Endothelial cell (in vitro differentiated cells): ENCODE data around the gene PTPRM. TPM values are rescaled to one million over a fixed set of nuclear protein-coding genes. Genes with fewer than 3 reads are reported as not detected.
A peak's percentile ranks its signal among the peaks of the same experiment; 100 is the strongest.

Experiments used
- DNase-seq: peaks from one replicate; pipeline ENCODE4 v3.0.0; 2021; ENCODE audit warnings: low spot score
- H3K27ac Mint-ChIP-seq: one replicate; pipeline ENCODE4 v1.8.0; 2021; ENCODE audit warnings: mixed read lengths, inconsistent platforms; ENCODE audit not compliant: unreplicated experiment
- H3K27me3 Mint-ChIP-seq: one replicate; pipeline ENCODE4 v1.8.0; 2021; ENCODE audit warnings: mild to moderate bottlenecking, moderate library complexity, mixed read lengths, inconsistent platforms; ENCODE audit not compliant: unreplicated experiment
- H3K36me3 Mint-ChIP-seq: one replicate; pipeline ENCODE4 v1.8.0; 2021; ENCODE audit warnings: mild to moderate bottlenecking, low read depth, mixed read lengths, inconsistent platforms; ENCODE audit not compliant: unreplicated experiment
- H3K4me1 Mint-ChIP-seq: one replicate; pipeline ENCODE4 v1.8.0; 2021; ENCODE audit warnings: mild to moderate bottlenecking, mixed read lengths, inconsistent platforms; ENCODE audit not compliant: unreplicated experiment
- H3K4me3 Mint-ChIP-seq: one replicate; pipeline ENCODE4 v1.8.0; 2021; ENCODE audit warnings: mild to moderate bottlenecking, mixed read lengths, inconsistent platforms; ENCODE audit not compliant: unreplicated experiment
- H3K9me3 Mint-ChIP-seq: one replicate; pipeline ENCODE4 v1.8.0; 2021; ENCODE audit warnings: mixed read lengths, inconsistent platforms; ENCODE audit not compliant: unreplicated experiment
- total RNA-seq: library from RNA; stranded (reverse); fragmentation: NEBNext Ultra II Directional; extraction: Animal tissue kit (Norgen Biotek cat#: 25700); gene quantifications from one replicate; pipeline ENCODE4 v1.2.1, GENCODE V29; 2021; ENCODE audit not compliant: unreplicated experiment
- TF ChIP-seq, protein P1 (sequence below): fragments of 200-600 bp; sonication (generic); IDR thresholded peaks from one replicate; pipeline ENCODE4 v1.5.0; 2021; ENCODE audit warnings: antibody characterized with exemption; ENCODE audit not compliant: unreplicated experiment

The PTPRM gene
- total RNA-seq, 1 donor from 2014 or later: 284 TPM

DNA sequence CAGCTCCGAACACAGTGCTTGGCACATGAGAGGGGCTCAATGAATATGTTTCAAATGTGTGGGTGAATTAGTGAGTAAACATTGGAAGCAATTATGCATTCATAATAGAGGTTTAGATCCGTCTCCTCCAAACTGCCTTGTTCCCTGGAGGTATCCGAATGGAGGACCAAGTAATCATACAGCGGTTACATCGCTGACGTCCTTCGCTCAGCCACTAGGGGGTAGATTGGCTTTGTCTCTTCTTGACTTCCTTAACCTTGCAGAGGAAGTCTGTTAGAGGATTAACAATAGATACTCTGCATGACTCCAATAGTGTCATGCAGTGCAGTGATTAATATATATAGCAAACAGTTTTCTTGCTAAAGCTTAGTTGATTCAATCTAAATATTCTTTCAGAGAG is 517.0 kb downstream of the PTPRM start:
- H3K36me3 Mint-ChIP-seq: peaks cover 26% of the 10 kb centered on the region
- DNase-seq: peak; percentile 61
- peaks cover 6% of the 10 kb centered on the region for H3K27me3 Mint-ChIP-seq
- no peak overlapping the region for H3K4me3 Mint-ChIP-seq
- H3K4me1 Mint-ChIP-seq: peaks cover 3% of the 10 kb centered on the region
- H3K27ac Mint-ChIP-seq: no peak overlapping the region
- TF ChIP-seq, protein P1, sequence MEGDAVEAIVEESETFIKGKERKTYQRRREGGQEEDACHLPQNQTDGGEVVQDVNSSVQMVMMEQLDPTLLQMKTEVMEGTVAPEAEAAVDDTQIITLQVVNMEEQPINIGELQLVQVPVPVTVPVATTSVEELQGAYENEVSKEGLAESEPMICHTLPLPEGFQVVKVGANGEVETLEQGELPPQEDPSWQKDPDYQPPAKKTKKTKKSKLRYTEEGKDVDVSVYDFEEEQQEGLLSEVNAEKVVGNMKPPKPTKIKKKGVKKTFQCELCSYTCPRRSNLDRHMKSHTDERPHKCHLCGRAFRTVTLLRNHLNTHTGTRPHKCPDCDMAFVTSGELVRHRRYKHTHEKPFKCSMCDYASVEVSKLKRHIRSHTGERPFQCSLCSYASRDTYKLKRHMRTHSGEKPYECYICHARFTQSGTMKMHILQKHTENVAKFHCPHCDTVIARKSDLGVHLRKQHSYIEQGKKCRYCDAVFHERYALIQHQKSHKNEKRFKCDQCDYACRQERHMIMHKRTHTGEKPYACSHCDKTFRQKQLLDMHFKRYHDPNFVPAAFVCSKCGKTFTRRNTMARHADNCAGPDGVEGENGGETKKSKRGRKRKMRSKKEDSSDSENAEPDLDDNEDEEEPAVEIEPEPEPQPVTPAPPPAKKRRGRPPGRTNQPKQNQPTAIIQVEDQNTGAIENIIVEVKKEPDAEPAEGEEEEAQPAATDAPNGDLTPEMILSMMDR: peak; percentile 79
- no peaks in the 10 kb centered on the region for H3K9me3 Mint-ChIP-seq

DNA sequence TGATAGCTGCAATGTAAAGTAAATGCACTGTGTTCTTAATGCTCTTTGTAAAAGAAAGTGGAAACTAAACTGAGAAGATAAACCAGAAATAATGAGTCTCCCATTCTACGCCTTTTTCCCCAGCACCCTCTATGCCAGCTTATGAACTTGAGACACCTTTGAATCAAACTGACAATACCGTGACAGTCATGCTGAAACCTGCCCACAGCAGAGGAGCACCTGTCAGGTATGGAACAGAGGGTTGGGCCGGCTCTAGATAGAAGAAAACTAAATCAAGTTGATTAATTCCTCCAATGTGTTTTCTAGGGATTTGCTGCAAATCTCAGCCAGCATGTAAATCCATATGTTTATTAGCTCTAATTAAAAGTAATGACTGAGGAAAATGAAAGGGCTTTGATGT is 521.5 kb downstream of the PTPRM start:
- H3K9me3 Mint-ChIP-seq: no peaks in the 10 kb centered on the region

DNA sequence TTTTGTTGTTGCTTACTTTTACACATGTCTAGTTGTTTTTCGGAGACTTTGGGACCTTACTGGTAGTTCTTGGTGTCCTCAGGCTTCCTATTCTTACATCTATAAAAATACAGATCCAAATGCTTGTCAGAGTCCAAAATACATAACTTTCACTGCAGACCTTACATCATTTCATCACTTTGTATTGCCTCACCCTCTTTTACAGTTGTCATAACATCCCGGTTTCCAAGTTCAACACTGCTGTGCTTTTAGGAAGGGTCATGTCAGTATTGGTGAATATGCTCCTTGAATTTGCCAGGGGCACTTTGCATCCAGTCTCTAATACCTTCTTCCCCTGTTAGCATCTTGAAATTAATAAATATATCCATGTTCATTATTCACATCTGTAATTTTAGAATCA is 523.9 kb downstream of the PTPRM start:
- H3K9me3 Mint-ChIP-seq: no peaks in the 10 kb centered on the region
- TF ChIP-seq, protein P1: no peak
- H3K4me3 Mint-ChIP-seq: no peak overlapping the region
- H3K36me3 Mint-ChIP-seq: peaks cover 30% of the 10 kb centered on the region
- peaks cover 6% of the 10 kb centered on the region for H3K27me3 Mint-ChIP-seq
- no peaks in the 10 kb centered on the region for H3K4me1 Mint-ChIP-seq
- no peak overlapping the region for H3K27ac Mint-ChIP-seq
- no peak for DNase-seq

More for the DNA sequence above, 521.5 kb downstream of the PTPRM start:
- Mint-ChIP-seq H3K27ac (no peak overlapping the region), H3K36me3 (peaks cover 34% of the 10 kb centered on the region), H3K27me3 (peaks cover 2% of the 10 kb centered on the region), H3K4me1 (peaks cover 3% of the 10 kb centered on the region), H3K4me3 (no peak overlapping the region)
- TF ChIP-seq, protein P1: no peak
- DNase-seq: no peak

DNA sequence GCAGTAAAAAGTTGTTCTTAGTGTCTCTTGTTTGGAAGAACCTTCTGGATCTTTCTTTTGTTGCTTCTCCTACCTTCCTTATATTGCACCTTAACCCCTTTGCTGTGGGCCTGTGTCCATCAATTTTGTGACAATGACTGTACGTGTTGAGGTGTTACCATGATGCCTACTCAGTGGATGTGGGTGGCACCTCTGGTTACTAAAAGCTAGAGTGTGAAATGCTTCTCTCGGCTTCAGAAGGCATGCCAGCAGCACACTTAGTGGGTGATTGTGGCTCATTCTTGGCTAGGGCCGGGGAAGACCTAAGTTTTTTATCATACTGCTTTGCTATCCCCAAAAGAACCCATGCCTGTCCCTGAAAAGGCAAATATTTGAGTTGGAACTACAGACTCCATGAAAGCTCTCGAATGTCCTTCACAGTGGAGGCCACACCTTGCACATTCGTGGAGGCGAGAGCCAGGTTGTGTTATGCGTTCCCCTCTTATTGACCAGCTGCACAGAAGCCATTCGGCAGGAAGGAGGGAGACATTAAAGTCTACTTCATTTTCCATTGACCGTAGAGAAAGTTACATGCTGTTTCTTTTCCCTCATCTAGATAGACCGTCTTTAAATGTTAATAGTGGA is 528.9 kb downstream of the PTPRM start:
- TF ChIP-seq, protein P1: no peak
- Mint-ChIP-seq H3K9me3 (no peaks in the 10 kb centered on the region), H3K36me3 (peaks cover 35% of the 10 kb centered on the region), H3K27me3 (peaks cover 15% of the 10 kb centered on the region), H3K4me1 (peaks cover 3% of the 10 kb centered on the region), H3K4me3 (no peak overlapping the region), H3K27ac (no peak overlapping the region)
- no peak for DNase-seq

DNA sequence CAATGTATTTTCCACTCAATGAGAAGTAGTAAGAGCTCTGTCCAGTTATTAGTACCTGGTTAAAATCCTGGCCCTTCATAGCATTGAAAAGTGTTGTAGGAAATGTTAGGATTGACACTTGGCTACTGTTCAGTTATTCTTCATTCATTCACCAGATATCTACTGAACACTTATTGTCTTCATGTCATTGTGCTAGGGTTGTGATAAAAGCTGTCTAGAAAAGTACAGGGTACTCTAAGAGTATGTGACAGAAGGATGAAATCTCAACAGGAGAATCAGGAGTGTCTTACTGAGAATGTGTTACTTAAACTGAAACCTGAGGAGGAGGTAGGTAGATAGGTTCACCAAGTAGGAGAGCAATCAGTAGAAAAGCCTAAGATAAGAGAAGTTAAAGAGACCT is 530.3 kb downstream of the PTPRM start:
- H3K36me3 Mint-ChIP-seq: peaks cover 47% of the 10 kb centered on the region
- no peak overlapping the region for H3K27ac Mint-ChIP-seq
- peaks cover 3% of the 10 kb centered on the region for H3K4me1 Mint-ChIP-seq
- no peak for DNase-seq
- TF ChIP-seq, protein P1: no peak
- H3K9me3 Mint-ChIP-seq: no peaks in the 10 kb centered on the region
- H3K4me3 Mint-ChIP-seq: no peak overlapping the region
- H3K27me3 Mint-ChIP-seq: peaks cover 19% of the 10 kb centered on the region
